ENCODE results near the gene SRR. TPM values are rescaled to one million over a fixed set of nuclear protein-coding genes. Genes with fewer than 3 reads are reported as not detected.

SRR gene
- total RNA-seq, 1 experiment from 2014 or later: 11.8 TPM

DNA sequence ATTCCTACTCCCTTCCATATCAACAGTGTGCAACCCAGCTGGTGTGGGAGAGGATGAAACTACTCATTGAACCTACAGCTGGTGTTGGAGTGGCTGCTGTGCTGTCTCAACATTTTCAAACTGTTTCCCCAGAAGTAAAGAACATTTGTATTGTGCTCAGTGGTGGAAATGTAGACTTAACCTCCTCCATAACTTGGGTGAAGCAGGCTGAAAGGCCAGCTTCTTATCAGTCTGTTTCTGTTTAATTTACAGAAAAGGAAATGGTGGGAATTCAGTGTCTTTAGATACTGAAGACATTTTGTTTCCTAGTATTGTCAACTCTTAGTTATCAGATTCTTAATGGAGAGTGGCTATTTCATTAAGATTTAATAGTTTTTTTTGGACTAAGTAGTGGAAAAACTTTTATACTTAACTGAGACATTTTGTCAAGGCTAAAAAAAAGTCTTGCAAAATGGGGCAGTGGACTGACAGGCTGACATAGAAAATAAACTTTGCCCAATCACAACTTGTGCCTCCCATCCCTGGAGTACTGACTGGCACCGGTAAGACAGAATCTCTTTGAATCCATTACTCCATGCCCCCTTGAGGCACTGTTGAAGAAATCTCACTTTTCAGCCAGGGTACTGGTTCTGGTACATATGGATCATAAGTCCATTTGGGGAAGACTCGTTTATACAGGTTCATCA, 20.0 kb downstream of the SRR start:
- ChIA-PET CTCF (no interaction called here), POLR2A (interaction anchor here (0.7 kb wide), 1 partner anchor 41 kb away, joined by 3 read pairs; no protein-coding TSS in a partner anchor)
- in situ Hi-C loops (cut with HindIII; ENCODE audit: low pct_unique_long_range_greater_than_20kb, low sequenced_read_pairs): no loop called here
- no peaks in the 10 kb centered on the region for H3K4me1 ChIP-seq (ENCODE audit: control insufficient read depth, insufficient read depth, low read length)
- intact Hi-C loops (cut with micrococcal nuclease; ENCODE audit: unreplicated experiment): no loop called here
- BruUV-seq (replicated peaks): no TSS peak
- no peaks in the 10 kb centered on the region for H3K9me3 ChIP-seq (ENCODE audit: control insufficient read depth, insufficient read depth, low read depth, low read length)
- H3K27ac ChIP-seq (ENCODE audit: low read length): no peak overlapping the region
- H3K27me3 ChIP-seq (ENCODE audit: control insufficient read depth, insufficient read depth, low read length): no peaks in the 10 kb centered on the region
- peaks cover 31% of the 10 kb centered on the region for H3K36me3 ChIP-seq (ENCODE audit: control insufficient read depth, insufficient read depth, low read length)
- DNase-seq (ENCODE audit: low read depth, low spot score) (no peak), ATAC-seq (no peak)
- H3K4me3 ChIP-seq (ENCODE audit: low read depth in 2 of 2, low read length in 2 of 2): no peak overlapping the region
- TF ChIP-seq SIN3A (IDR thresholded peaks at IDR 0.05; ENCODE audit: borderline replicate concordance, insufficient read depth, low read depth, low read length) (no peak), TCF7L2 (IDR thresholded peaks at IDR 0.05; ENCODE audit: low read depth, low read length) (no peak), POLR2AphosphoS5 (IDR thresholded peaks at IDR 0.05; ENCODE audit: low read depth, low read length) (no peak)
- TF ChIP-seq, protein P1, sequence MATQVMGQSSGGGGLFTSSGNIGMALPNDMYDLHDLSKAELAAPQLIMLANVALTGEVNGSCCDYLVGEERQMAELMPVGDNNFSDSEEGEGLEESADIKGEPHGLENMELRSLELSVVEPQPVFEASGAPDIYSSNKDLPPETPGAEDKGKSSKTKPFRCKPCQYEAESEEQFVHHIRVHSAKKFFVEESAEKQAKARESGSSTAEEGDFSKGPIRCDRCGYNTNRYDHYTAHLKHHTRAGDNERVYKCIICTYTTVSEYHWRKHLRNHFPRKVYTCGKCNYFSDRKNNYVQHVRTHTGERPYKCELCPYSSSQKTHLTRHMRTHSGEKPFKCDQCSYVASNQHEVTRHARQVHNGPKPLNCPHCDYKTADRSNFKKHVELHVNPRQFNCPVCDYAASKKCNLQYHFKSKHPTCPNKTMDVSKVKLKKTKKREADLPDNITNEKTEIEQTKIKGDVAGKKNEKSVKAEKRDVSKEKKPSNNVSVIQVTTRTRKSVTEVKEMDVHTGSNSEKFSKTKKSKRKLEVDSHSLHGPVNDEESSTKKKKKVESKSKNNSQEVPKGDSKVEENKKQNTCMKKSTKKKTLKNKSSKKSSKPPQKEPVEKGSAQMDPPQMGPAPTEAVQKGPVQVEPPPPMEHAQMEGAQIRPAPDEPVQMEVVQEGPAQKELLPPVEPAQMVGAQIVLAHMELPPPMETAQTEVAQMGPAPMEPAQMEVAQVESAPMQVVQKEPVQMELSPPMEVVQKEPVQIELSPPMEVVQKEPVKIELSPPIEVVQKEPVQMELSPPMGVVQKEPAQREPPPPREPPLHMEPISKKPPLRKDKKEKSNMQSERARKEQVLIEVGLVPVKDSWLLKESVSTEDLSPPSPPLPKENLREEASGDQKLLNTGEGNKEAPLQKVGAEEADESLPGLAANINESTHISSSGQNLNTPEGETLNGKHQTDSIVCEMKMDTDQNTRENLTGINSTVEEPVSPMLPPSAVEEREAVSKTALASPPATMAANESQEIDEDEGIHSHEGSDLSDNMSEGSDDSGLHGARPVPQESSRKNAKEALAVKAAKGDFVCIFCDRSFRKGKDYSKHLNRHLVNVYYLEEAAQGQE (IDR thresholded peaks at IDR 0.05; ENCODE audit: insufficient read depth in 1 of 2, low read depth in 2 of 2, low read length in 1 of 2): no peak
- TF ChIP-seq, protein P2, sequence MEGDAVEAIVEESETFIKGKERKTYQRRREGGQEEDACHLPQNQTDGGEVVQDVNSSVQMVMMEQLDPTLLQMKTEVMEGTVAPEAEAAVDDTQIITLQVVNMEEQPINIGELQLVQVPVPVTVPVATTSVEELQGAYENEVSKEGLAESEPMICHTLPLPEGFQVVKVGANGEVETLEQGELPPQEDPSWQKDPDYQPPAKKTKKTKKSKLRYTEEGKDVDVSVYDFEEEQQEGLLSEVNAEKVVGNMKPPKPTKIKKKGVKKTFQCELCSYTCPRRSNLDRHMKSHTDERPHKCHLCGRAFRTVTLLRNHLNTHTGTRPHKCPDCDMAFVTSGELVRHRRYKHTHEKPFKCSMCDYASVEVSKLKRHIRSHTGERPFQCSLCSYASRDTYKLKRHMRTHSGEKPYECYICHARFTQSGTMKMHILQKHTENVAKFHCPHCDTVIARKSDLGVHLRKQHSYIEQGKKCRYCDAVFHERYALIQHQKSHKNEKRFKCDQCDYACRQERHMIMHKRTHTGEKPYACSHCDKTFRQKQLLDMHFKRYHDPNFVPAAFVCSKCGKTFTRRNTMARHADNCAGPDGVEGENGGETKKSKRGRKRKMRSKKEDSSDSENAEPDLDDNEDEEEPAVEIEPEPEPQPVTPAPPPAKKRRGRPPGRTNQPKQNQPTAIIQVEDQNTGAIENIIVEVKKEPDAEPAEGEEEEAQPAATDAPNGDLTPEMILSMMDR (IDR thresholded peaks at IDR 0.05): no peak

DNA sequence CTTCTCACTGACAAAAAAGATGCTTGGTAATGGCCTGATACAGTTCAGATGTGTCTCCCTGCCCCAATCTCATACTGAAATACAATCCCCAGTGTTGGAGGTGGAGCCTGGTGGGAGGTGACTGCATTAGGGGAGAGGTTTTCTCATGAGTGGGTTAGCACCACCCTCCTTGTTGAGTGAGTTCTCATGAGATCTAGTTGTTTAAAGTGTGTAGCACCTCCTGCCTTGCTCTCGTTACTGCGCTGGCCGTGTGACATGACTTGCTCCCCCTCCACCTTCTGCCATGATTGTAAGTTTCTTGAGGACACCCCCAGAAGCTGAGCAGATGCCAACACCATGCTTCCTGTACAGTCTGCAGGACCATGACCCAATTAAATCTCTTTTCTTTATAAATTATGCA, 27.6 kb downstream of the SRR start:
- no TSS peak for BruUV-seq (replicated peaks)
- no peak for TF ChIP-seq POLR2AphosphoS5 (IDR thresholded peaks at IDR 0.05; ENCODE audit: low read depth, low read length)
- no peak for TF ChIP-seq SIN3A (IDR thresholded peaks at IDR 0.05; ENCODE audit: borderline replicate concordance, insufficient read depth, low read depth, low read length)
- no peak for TF ChIP-seq TCF7L2 (IDR thresholded peaks at IDR 0.05; ENCODE audit: low read depth, low read length)
- TF ChIP-seq, protein P1 (IDR thresholded peaks at IDR 0.05; ENCODE audit: insufficient read depth in 1 of 2, low read depth in 2 of 2, low read length in 1 of 2): no peak
- TF ChIP-seq, protein P2 (IDR thresholded peaks at IDR 0.05): no peak
- intact Hi-C loops (cut with micrococcal nuclease; ENCODE audit: unreplicated experiment) (no loop called here), in situ Hi-C loops (cut with HindIII; ENCODE audit: low pct_unique_long_range_greater_than_20kb, low sequenced_read_pairs) (no loop called here)
- Histone ChIP-seq H3K27me3 (ENCODE audit: control insufficient read depth, insufficient read depth, low read length) (no peaks in the 10 kb centered on the region), H3K4me3 (ENCODE audit: low read depth in 2 of 2, low read length in 2 of 2) (no peak overlapping the region), H3K27ac (ENCODE audit: low read length) (no peak overlapping the region), H3K36me3 (ENCODE audit: control insufficient read depth, insufficient read depth, low read length) (peaks cover 51% of the 10 kb centered on the region), H3K9me3 (ENCODE audit: control insufficient read depth, insufficient read depth, low read depth, low read length) (no peaks in the 10 kb centered on the region), H3K4me1 (ENCODE audit: control insufficient read depth, insufficient read depth, low read length) (peaks cover 13% of the 10 kb centered on the region)
- DNase-seq (ENCODE audit: low read depth, low spot score) (no peak), ATAC-seq (no peak)
- ChIA-PET POLR2A (interaction anchor here (0.6 to 1.1 kb wide), 2 partner anchors 16 to 331 kb away, joined by 3 to 4 read pairs; no protein-coding TSS in a partner anchor), CTCF (no interaction called here)
